GM18505 (cell line): ENCODE measurements around the gene SPATA25.
"Not testable (repeated sequence)": the region's sequence is repeated elsewhere in the genome, so short reads cannot be mapped to it uniquely, and the experiment has no call there.

Source experiments
- ATAC-seq: cut with Tn5 transposase; IDR thresholded peaks from one replicate; pipeline ENCODE4 v1.9.1; 2021; ENCODE audit not compliant: unreplicated experiment
- POLR2A ChIP-seq: IDR thresholded peaks from 4 replicates; pipeline ENCODE4 v1.6.1; 2011; ENCODE audit warnings: borderline replicate concordance; ENCODE audit not compliant: insufficient read depth, insufficient read length; ENCODE audit errors: extremely low read depth

Gene SPATA25

GRCh38 chr20:45887346-45887715 lies at the start of gene SPATA25:
Gene SPATA25 (minus strand): TSS chr20:45887622. CDS start chr20:45887590, 32 bp downstream.
- ATAC-seq = no peak
- TF ChIP-seq POLR2A = no peak

- ATAC-seq = peak; percentile 12
- TF ChIP-seq POLR2A = no peak
Observed at GRCh38 chr20:45935416-45936046, 48.1 kb upstream of the SPATA25 start.

GRCh38 chr20:45934586-45935415 lies 47.4 kb upstream of the SPATA25 start, which contains the start of gene PCIF1:
Gene PCIF1 (plus strand): TSS chr20:45934683. CDS start chr20:45939000, 4,317 bp downstream.
- TF ChIP-seq POLR2A = peak; percentile 94
- ATAC-seq = peak; percentile 69

GRCh38 chr20:45934046-45934585 lies 46.7 kb upstream of the SPATA25 start:
- TF ChIP-seq POLR2A = no peak
- peak; percentile 1 for ATAC-seq

- peak; percentile 47 for TF ChIP-seq POLR2A
Observed at GRCh38 chr20:45933266-45934045, 46.0 kb upstream of the SPATA25 start.

DNA sequence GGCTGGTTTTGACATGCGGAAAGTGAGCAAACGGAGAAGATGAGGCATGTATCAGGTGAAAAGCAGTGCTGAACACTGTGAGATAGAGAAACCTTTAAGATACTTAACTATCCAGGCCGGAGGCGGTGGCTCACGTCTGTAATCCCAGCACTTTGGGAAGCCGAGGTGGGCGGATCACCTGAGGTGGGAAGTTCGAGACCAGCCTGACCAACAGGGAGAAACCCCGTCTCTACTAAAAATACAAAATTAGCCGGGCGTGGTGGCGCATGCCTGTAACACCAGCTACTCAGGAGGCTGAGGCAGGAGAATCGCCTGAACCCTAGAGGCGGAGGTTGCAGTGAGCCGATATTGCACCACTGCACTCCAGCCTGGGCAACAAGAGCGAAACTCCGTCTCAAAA lies 44.3 kb upstream of the SPATA25 start:
- ATAC-seq = not testable (repeated sequence)

More at GRCh38 chr20:45933266-45934045, 46.0 kb upstream of the SPATA25 start:
- ATAC-seq = no peak

DNA sequence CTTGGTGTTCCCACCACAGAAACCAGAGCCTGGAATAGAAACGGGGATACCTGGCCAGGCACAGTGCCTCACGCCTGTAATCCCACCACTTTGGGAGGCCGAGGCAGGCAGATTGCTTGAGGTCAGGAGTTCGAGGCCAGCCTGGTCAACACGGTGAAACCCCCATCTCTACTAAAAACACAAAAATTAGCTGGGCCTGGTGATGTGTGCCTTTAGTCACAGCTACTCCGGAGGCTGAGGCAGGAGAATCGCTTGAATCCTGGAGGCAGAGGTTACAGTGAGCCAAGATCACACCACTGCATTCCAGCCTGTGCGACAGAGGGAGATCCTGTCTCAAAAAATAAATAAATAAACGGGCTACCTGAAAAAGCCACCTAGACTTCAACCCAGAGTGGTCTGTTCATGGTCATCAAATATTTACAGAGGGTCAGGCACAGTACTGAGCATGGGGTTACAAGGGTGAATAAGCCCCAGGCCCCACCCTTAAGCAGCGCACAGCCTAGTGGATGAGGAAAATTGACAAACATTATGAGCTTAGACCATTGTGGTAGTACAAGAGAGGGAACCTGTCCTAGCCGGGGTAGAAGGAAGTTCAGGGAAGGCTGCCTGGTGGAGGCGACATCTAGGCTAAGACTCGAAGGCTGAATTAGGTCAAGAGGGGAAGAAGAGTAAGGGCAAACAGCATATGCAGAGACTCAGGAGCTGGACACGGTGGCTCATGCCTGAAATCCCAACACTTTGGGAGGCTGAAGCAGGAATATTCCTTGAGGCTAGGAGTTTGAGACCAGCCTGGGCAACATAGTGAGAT lies 39.9 kb upstream of the SPATA25 start:
- no peak for TF ChIP-seq POLR2A
- ATAC-seq = no peak

DNA sequence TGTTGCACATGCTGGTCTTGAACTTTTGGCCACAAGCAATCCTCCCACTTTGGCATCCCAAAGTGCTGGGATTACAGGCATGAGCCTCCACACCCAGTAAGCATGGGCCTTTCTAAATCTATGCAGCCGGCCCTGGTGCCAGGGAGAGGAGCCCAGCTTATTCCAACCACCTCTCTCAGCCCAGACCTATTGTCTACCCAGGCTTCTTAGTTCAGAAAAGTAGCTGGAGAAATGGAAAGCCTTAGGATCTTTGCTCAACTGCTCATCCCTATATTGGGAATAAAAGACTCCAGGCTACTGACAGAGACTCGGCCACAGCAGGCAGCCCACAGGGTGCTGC lies 39.3 kb upstream of the SPATA25 start:
- no peak for ATAC-seq
- no peak for TF ChIP-seq POLR2A

DNA sequence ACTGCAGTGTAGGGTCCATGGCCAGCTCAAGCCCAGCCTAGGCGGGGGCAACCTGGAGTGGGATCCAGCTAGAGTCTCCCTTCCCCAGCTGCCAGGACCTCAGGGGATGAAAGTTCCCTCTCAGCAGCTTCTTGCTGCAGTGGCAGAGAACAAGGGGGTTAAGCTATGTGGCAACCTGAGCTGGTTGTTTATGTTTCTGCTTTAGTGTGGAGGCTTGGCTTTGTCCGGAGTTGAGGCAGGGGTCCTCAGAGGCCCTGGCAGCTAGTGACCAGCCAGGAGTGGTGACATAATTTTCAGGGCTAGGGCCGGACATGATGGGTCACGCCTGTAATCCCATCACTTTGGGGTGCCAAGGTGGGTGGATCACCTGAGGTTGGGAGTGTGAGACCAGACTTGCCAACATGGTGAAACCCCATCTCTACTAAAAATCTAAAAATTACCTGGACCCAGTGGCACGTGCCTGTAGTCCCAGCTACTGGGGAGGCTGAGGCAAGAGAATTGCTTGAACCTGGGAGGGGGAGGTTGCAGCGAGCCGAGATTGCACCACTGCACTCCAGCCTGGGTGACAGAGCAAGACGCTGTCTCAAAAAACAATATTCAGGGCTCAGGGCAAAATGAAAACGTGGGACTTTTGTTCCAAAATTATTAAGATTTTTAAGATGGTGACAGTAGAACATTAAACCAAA lies 38.5 kb upstream of the SPATA25 start:
- no peak for TF ChIP-seq POLR2A

GRCh38 chr20:45924391-45925261 lies 37.2 kb upstream of the SPATA25 start:
- no peak for TF ChIP-seq POLR2A
- ATAC-seq = no peak

More for the DNA sequence above, 38.5 kb upstream of the SPATA25 start:
- no peak for ATAC-seq
